ENCODE data around the gene TBC1D1.

DNA sequence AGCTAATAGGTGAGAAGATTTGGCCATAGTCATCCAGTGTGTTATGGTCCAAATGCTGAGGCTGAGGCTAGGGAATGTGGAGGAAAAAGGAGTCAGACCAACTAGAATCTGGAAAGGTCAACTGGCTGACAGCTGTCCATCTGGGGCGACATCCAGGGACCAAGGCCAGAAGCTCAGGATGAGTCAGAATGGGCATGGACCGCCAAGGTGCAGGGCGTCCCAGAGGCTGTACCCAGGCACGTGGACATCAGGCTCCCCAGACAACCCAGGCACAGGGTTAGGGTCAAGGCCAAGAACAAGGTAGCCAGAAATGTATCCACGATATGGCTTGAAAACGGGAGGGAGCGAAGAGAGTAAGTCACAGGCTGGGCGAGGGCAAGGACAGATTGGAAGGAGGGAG is 43.2 kb downstream of the TBC1D1 start:
- TF ChIP-seq RARB (CRISPR knock-in tag; IDR thresholded peaks at IDR 0.05) (no peak), ARNTL (CRISPR knock-in tag; IDR thresholded peaks at IDR 0.05; ENCODE audit: borderline replicate concordance, low read depth) (no peak), ZNF8 (CRISPR knock-in tag; IDR thresholded peaks at IDR 0.05) (no peak), PATZ1 (CRISPR knock-in tag; IDR thresholded peaks at IDR 0.05; ENCODE audit: borderline replicate concordance) (no peak), ZFP3 (CRISPR knock-in tag; IDR thresholded peaks at IDR 0.05) (no peak), PPARA (CRISPR knock-in tag; IDR thresholded peaks at IDR 0.05; ENCODE audit: borderline replicate concordance) (no peak), ISL1 (CRISPR knock-in tag; IDR thresholded peaks at IDR 0.05) (no peak), BACH2 (CRISPR knock-in tag; IDR thresholded peaks at IDR 0.05; ENCODE audit: borderline replicate concordance) (no peak), ZFP30 (CRISPR knock-in tag; IDR thresholded peaks at IDR 0.05) (no peak)
